ENCODE measurements around the gene P2RX3. TPM values are rescaled to one million over a fixed set of nuclear protein-coding genes. Genes with fewer than 3 reads are reported as not detected.
"Not testable (repeated sequence)": the region's sequence is repeated elsewhere in the genome, so short reads cannot be mapped to it uniquely, and the experiment has no call there.

P2RX3 gene
- total RNA-seq: not detected

GRCh38 chr11:57338142-57338541, at the start of gene P2RX3:
Gene P2RX3 (plus strand): TSS chr11:57338352. CDS start chr11:57338551, 199 bp downstream.
- no peak for ATAC-seq

GRCh38 chr11:57288771-57289579, 49.2 kb upstream of the P2RX3 start:
- ATAC-seq: no peak

- ATAC-seq: no peak
Measured at GRCh38 chr11:57290288-57290687, 47.9 kb upstream of the P2RX3 start.

- peak; percentile 45 for ATAC-seq
Measured at GRCh38 chr11:57294225-57295131, 43.7 kb upstream of the P2RX3 start.

- not testable (repeated sequence) for ATAC-seq
Measured at GRCh38 chr11:57296205-57296604, 41.9 kb upstream of the P2RX3 start.

GRCh38 chr11:57297221-57297620, 40.9 kb upstream of the P2RX3 start:
- no peak for ATAC-seq

- no peak for ATAC-seq
Measured at GRCh38 chr11:57299150-57299737, 38.9 kb upstream of the P2RX3 start.

GRCh38 chr11:57300785-57301184, 37.4 kb upstream of the P2RX3 start:
- no peak for ATAC-seq

- no peak for ATAC-seq
Measured at GRCh38 chr11:57301711-57302423, 36.3 kb upstream of the P2RX3 start.

GRCh38 chr11:57302489-57302888, 35.7 kb upstream of the P2RX3 start:
- no peak for ATAC-seq

- peak; percentile 77 for ATAC-seq
Measured at GRCh38 chr11:57303280-57303989, 34.7 kb upstream of the P2RX3 start.

- ATAC-seq: peak; percentile 87
Measured at GRCh38 chr11:57303990-57304579, 34.1 kb upstream of the P2RX3 start.

- ATAC-seq: no peak
Measured at GRCh38 chr11:57305523-57305922, 32.6 kb upstream of the P2RX3 start.

GRCh38 chr11:57306161-57306876, 31.8 kb upstream of the P2RX3 start:
- no peak for ATAC-seq

GRCh38 chr11:57306940-57307565, 31.1 kb upstream of the P2RX3 start:
- ATAC-seq: no peak

- peak; percentile 5 for ATAC-seq
Measured at GRCh38 chr11:57307666-57308270, 30.4 kb upstream of the P2RX3 start.

- ATAC-seq: no peak
Measured at GRCh38 chr11:57308426-57309060, 29.6 kb upstream of the P2RX3 start.

- no peak for ATAC-seq
Measured at GRCh38 chr11:57309106-57310059, 28.8 kb upstream of the P2RX3 start.

All from esophagus mucosa (tissue), 1 donor.